Neural cell (in vitro differentiated cells): ENCODE data around the gene ACTA2. TPM values are rescaled to one million over a fixed set of nuclear protein-coding genes. Genes with fewer than 3 reads are reported as not detected.

Experiments
- H2AFZ ChIP-seq: fragments of 200-600, 300-800 bp; sonication (generic), shearing (Covaris generic); 2 replicates; pipeline ENCODE4 v1.6.0; 2014; ENCODE audit warnings: low read depth, mild to moderate bottlenecking, antibody characterized with exemption, low read length, moderate library complexity
- H3F3A ChIP-seq: fragments of 200-600 bp; shearing (Covaris generic); 2 replicates; pipeline ENCODE4 v1.6.1; 2016; ENCODE audit warnings: mild to moderate bottlenecking, moderate library complexity, mixed read lengths, antibody characterized with exemption, low read length; ENCODE audit not compliant: insufficient read depth, poor library complexity, severe bottlenecking
- H3K27ac ChIP-seq: fragments of 200-600, 300-800 bp; sonication (generic), shearing (Covaris generic); 2 replicates; pipeline ENCODE4 v1.5.1; 2014; ENCODE audit warnings: mild to moderate bottlenecking, low read length, moderate library complexity
- H3K27me3 ChIP-seq: fragments of 300-800, 200-600 bp; sonication (generic), shearing (Covaris generic); 2 replicates; pipeline ENCODE4 v1.6.0; 2014; ENCODE audit warnings: mild to moderate bottlenecking, low read depth, low read length, moderate library complexity; ENCODE audit not compliant: insufficient read depth
- H3K36me3 ChIP-seq: fragments of 300-800, 200-600 bp; sonication (generic), shearing (Covaris generic); 2 replicates; pipeline ENCODE4 v1.5.1; 2014; ENCODE audit warnings: mild to moderate bottlenecking, antibody characterized with exemption, low read length, moderate library complexity; ENCODE audit not compliant: insufficient read depth
- H3K4me2 ChIP-seq: fragments of 300-800, 200-600 bp; sonication (generic), shearing (Covaris generic); 2 replicates; pipeline ENCODE4 v1.6.0; 2014; ENCODE audit warnings: mild to moderate bottlenecking, low read length
- H3K4me3 ChIP-seq: fragments of 300-800, 200-600 bp; sonication (generic), shearing (Covaris generic); 2 replicates; pipeline ENCODE4 v1.5.1; 2014; ENCODE audit warnings: mild to moderate bottlenecking, low read length, moderate library complexity
- H3K79me2 ChIP-seq: fragments of 200-600 bp; shearing (Covaris generic); replicated peaks from 2 replicates; pipeline ENCODE4 v1.6.0; 2014; ENCODE audit warnings: mild to moderate bottlenecking, low read length, moderate library complexity; ENCODE audit not compliant: insufficient read depth
- H3K9ac ChIP-seq: fragments of 300-800, 200-600 bp; sonication (generic), shearing (Covaris generic); 2 replicates; pipeline ENCODE4 v1.6.1; 2016; ENCODE audit warnings: mild to moderate bottlenecking, low read length, mixed read lengths
- H3K9me2 ChIP-seq: fragments of 200-600 bp; shearing (Covaris generic); 2 replicates; pipeline ENCODE4 v1.6.1; 2016; ENCODE audit warnings: mild to moderate bottlenecking, low read length, mixed read lengths; ENCODE audit not compliant: insufficient read depth
- H3K9me3 ChIP-seq: fragments of 200-600, 300-800 bp; sonication (generic), shearing (Covaris generic); 2 replicates; pipeline ENCODE4 v1.6.1; 2016; ENCODE audit warnings: mild to moderate bottlenecking, mixed run types, low read length, moderate library complexity, mixed read lengths
- H4K20me1 ChIP-seq: fragments of 200-600 bp; shearing (Covaris generic); 2 replicates; pipeline ENCODE4 v1.6.1; 2016; ENCODE audit warnings: mild to moderate bottlenecking, mixed run types; ENCODE audit not compliant: insufficient read depth
- EP300 ChIP-seq: fragments of 450-650 bp; conservative IDR thresholded peaks from 2 replicates; pipeline ENCODE4 v1.6.1; 2014; ENCODE audit warnings: antibody characterized with exemption, mild to moderate bottlenecking, moderate library complexity; ENCODE audit not compliant: poor library complexity, severe bottlenecking
- EZH2 ChIP-seq: fragments of 200-600, 300-800 bp; shearing (Covaris generic), sonication (generic); IDR thresholded peaks from 2 replicates; pipeline ENCODE4 v1.6.1; 2014; ENCODE audit warnings: antibody characterized with exemption, low read length, borderline replicate concordance, mild to moderate bottlenecking; ENCODE audit not compliant: insufficient read depth, poor library complexity, severe bottlenecking
- MXI1 ChIP-seq: fragments of 450-650 bp; conservative IDR thresholded peaks from 2 replicates; pipeline ENCODE4 v1.6.1; 2014; ENCODE audit warnings: antibody characterized with exemption, mild to moderate bottlenecking; ENCODE audit not compliant: poor library complexity, severe bottlenecking
- POLR2AphosphoS5 ChIP-seq: IDR thresholded peaks from 2 replicates; pipeline ENCODE4 v1.6.1; 2012
- RAD21 ChIP-seq: fragments of 450-650 bp; conservative IDR thresholded peaks from 2 replicates; pipeline ENCODE4 v1.6.1; 2014; ENCODE audit warnings: antibody characterized with exemption, mild to moderate bottlenecking, moderate library complexity
- SMC3 ChIP-seq: fragments of 450-650 bp; conservative IDR thresholded peaks from 2 replicates; pipeline ENCODE4 v1.6.1; 2014; ENCODE audit warnings: antibody characterized with exemption, mild to moderate bottlenecking, moderate library complexity; ENCODE audit not compliant: poor library complexity
- TAF1 ChIP-seq: IDR thresholded peaks from 2 replicates; pipeline ENCODE4 v1.6.1; 2012; ENCODE audit warnings: low read depth
- polyA plus RNA-seq: library from polyadenylated mRNA; depleted of rRNA; stranded (reverse); fragments of >200 nt; gene quantifications from 2 replicates; pipeline ENCODE4 v1.2.3, GENCODE V29; 2014
- TF ChIP-seq, protein P1 (sequence below): fragments of 450-650 bp; IDR thresholded peaks from 2 replicates; pipeline ENCODE4 v1.5.1; 2014; ENCODE audit warnings: antibody characterized with exemption, mild to moderate bottlenecking, moderate library complexity; ENCODE audit not compliant: poor library complexity, severe bottlenecking
- TF ChIP-seq, protein P2 (sequence below): IDR thresholded peaks from 2 replicates; pipeline ENCODE4 v1.6.1; 2012; ENCODE audit warnings: borderline replicate concordance

The ACTA2 gene
- polyA plus RNA-seq, 1 donor from 2014 or later = 0.53 TPM

DNA sequence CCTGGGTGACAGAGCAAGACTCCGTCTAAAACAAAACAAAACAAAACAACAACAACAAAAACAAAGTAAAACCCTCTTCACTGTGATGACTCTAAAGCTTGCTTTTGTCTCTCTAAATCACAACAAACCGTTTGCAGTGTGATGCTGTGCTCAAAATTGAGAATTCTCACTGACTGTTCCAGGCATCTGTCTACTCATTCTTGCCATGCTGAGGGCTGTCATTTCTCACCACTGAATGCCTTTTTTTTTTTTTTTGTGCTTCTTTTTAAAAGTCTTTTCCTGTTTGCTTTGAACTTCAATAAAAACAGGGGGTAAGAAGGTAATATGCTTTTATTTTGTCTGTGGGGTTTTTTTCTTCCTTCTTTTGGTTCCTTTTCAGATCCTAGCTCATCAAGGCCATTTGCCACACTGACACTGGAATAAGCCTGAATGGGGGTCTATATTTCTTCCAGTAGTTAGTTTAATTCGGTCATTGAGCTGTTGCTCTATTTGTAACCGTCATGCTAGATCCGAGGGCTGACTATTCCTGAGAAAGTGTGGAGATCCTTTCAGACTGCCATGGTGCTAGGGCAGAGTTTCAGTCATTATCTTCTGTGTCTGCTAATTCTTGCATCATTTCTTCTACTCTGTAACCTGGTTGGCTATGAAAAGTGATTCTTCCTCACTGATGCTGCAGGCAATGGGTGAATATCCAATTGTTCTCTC, 48.6 kb upstream of the ACTA2 start:
- H4K20me1 ChIP-seq = no peaks in the 10 kb centered on the region
- no peak overlapping the region for H3K27ac ChIP-seq
- no peak for TF ChIP-seq TAF1
- no peak for TF ChIP-seq MXI1
- TF ChIP-seq RAD21 = no peak
- TF ChIP-seq, protein P1, sequence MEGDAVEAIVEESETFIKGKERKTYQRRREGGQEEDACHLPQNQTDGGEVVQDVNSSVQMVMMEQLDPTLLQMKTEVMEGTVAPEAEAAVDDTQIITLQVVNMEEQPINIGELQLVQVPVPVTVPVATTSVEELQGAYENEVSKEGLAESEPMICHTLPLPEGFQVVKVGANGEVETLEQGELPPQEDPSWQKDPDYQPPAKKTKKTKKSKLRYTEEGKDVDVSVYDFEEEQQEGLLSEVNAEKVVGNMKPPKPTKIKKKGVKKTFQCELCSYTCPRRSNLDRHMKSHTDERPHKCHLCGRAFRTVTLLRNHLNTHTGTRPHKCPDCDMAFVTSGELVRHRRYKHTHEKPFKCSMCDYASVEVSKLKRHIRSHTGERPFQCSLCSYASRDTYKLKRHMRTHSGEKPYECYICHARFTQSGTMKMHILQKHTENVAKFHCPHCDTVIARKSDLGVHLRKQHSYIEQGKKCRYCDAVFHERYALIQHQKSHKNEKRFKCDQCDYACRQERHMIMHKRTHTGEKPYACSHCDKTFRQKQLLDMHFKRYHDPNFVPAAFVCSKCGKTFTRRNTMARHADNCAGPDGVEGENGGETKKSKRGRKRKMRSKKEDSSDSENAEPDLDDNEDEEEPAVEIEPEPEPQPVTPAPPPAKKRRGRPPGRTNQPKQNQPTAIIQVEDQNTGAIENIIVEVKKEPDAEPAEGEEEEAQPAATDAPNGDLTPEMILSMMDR = no peak
- TF ChIP-seq EP300 = no peak
- TF ChIP-seq, protein P2, sequence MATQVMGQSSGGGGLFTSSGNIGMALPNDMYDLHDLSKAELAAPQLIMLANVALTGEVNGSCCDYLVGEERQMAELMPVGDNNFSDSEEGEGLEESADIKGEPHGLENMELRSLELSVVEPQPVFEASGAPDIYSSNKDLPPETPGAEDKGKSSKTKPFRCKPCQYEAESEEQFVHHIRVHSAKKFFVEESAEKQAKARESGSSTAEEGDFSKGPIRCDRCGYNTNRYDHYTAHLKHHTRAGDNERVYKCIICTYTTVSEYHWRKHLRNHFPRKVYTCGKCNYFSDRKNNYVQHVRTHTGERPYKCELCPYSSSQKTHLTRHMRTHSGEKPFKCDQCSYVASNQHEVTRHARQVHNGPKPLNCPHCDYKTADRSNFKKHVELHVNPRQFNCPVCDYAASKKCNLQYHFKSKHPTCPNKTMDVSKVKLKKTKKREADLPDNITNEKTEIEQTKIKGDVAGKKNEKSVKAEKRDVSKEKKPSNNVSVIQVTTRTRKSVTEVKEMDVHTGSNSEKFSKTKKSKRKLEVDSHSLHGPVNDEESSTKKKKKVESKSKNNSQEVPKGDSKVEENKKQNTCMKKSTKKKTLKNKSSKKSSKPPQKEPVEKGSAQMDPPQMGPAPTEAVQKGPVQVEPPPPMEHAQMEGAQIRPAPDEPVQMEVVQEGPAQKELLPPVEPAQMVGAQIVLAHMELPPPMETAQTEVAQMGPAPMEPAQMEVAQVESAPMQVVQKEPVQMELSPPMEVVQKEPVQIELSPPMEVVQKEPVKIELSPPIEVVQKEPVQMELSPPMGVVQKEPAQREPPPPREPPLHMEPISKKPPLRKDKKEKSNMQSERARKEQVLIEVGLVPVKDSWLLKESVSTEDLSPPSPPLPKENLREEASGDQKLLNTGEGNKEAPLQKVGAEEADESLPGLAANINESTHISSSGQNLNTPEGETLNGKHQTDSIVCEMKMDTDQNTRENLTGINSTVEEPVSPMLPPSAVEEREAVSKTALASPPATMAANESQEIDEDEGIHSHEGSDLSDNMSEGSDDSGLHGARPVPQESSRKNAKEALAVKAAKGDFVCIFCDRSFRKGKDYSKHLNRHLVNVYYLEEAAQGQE = no peak
- no peak for TF ChIP-seq POLR2AphosphoS5
- no peak for TF ChIP-seq SMC3
- no peak for TF ChIP-seq EZH2
- H3F3A ChIP-seq = no peaks in the 10 kb centered on the region
- H3K9me3 ChIP-seq = no peaks in the 10 kb centered on the region
- H3K36me3 ChIP-seq = no peaks in the 10 kb centered on the region
- no peaks in the 10 kb centered on the region for H3K9me2 ChIP-seq
- no peak overlapping the region for H3K9ac ChIP-seq
- no peak overlapping the region for H3K4me3 ChIP-seq
- no peak overlapping the region for H3K4me2 ChIP-seq
- no peaks in the 10 kb centered on the region for H3K79me2 ChIP-seq
- H2AFZ ChIP-seq = no peak overlapping the region
- no peaks in the 10 kb centered on the region for H3K27me3 ChIP-seq

- Histone ChIP-seq H2AFZ (no peak overlapping the region), H3K4me2 (no peak overlapping the region), H3K27me3 (no peaks in the 10 kb centered on the region), H3K4me3 (no peak overlapping the region), H3K27ac (no peak overlapping the region), H3F3A (no peaks in the 10 kb centered on the region), H3K36me3 (no peaks in the 10 kb centered on the region), H3K9ac (no peak overlapping the region), H3K9me2 (no peaks in the 10 kb centered on the region), H4K20me1 (no peaks in the 10 kb centered on the region), H3K9me3 (no peaks in the 10 kb centered on the region), H3K79me2 (no peaks in the 10 kb centered on the region)
- TF ChIP-seq EP300 (no peak), POLR2AphosphoS5 (no peak), TAF1 (no peak)
Observed at GRCh38 chr10:88999625-89000024, 47.1 kb upstream of the ACTA2 start.
